ENCODE data around the gene SIPA1L3.

Gene SIPA1L3

DNA sequence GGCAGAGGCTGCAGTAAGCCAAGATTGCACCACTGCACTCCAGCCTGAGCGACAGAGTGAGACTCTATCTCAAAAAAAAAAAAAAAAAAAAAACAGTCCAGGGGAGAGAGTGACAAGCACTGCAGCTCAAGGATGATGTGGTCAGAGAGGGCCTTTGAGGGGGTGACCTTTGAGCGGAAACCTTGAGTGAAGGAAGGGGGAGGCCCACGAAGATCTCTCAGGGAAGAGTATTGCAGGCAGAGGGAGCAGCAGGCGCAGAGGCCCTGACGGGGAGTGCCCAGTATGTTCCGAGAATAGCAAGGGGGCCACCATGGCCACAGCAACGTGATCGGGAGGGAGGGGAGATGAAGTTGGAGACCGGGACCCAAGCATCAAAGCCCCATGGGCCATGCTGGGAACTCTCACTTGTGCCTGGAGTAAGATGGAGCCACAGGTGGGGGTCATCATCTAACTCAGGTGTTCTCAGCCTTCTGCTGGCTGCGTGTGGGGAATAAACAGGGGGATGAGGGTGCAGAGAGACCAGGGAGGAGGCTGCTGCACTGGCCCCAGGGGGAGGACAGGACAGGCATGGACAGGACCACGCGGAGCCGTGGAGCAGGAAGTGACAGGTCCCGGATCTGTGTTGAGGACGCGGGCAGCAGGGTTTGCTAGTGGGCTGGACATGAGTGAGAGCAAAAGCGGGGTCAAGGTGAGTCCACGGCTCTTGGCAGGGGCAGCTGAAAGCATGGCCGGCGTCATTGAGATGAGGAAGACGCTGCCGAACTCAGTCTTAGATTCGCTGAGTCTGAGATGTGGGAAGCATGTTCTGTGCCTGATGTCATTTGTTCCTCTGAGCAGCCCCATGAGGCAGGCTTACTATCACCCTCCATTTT is 256.6 kb downstream of the SIPA1L3 start:
- DNase-seq, result no peak

DNA sequence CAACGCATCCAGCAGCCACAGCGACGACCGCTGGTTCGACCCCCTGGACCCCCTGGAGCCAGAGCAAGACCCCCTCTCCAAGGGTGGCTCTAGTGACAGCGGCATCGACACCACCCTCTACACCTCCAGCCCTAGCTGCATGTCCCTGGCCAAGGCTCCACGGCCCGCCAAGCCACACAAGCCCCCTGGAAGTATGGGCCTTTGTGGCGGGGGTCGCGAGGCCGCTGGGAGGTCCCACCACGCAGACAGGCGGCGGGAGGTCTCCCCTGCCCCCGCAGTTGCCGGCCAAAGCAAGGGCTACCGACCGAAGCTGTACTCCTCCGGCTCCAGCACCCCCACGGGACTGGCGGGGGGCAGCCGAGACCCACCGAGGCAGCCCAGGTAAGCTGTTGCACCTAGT is 257.5 kb downstream of the SIPA1L3 start:
- DNase-seq, result no peak

DNA sequence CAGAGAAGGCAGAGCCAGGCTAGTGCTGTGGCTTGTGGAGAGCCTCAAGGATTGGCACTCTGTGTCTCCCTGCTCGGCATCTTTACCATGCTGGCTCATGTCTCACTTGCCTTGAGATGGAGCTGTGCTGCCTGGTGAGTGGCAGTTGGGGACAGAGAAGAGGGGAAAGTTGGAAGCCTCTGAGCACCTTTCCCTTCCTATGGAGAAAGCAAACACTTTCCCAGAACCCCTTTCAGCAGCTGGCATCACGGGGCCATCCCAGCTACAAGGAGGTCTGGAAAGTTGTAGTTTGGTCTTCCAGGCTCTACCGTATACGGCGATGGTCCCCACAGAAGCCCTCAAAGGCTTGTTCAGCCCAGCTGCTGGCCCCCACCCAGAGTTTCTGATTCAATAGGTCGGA is 258.3 kb downstream of the SIPA1L3 start:
- DNase-seq, result no peak

DNA sequence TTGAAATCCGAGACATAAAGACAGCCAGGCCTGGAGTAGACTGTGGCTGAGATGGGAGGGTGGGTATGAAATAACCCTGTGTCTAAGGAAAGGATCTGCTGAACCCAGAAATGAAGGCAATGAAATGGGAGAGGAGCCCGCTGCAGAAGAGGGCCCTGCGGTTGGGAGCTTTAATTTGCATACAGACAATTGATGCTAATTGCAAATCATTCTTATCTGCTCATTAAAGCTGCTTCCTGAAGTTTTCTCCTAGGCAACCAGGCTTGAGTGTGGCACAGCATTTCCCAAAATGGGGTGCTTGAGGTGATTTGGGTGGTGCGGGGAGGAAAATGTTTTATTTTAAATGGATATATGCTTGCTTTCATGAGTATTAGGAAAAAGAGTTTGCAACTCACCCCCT is 261.6 kb downstream of the SIPA1L3 start:
- DNase-seq, result no peak

DNA sequence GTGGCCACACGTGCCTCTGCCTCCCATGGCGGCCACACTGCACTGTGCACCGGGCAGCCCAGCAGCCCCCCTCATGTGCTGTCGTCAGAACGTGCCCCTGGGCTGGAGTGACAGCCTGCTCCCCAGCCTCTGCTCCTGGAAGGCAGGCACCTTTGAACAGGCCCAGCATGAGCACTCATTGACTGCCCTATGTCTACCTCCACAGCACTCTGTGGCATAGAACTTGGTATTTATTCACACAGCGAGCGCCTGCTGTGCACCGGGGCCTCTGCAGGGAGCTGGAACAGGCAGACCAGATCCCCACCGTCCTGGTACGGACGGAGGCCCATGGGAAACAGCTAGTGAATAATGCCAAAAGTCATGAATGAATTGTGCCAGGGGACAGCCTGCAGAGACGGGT is 263.3 kb downstream of the SIPA1L3 start:
- no peak for DNase-seq

DNA sequence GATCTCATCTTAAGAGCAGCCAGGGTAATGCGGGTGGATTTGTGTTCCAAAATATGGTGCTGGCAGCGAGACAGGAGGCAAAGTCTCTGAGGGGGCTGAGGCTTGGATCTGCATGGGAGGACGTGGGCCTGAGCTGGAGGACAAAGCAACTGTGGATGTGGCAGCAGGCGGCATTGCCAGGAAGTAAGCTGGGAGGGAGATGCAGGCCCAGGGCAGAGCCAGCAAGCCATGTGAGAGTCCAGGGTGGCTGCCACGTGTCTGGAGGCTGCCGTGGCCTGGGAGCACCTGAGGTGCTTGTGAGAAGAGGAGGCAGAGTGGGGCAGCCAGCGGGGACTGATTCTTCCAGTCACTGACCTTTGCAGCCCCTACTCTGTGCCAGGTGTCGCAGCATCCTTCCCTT is 265.0 kb downstream of the SIPA1L3 start:
- no peak for DNase-seq

DNA sequence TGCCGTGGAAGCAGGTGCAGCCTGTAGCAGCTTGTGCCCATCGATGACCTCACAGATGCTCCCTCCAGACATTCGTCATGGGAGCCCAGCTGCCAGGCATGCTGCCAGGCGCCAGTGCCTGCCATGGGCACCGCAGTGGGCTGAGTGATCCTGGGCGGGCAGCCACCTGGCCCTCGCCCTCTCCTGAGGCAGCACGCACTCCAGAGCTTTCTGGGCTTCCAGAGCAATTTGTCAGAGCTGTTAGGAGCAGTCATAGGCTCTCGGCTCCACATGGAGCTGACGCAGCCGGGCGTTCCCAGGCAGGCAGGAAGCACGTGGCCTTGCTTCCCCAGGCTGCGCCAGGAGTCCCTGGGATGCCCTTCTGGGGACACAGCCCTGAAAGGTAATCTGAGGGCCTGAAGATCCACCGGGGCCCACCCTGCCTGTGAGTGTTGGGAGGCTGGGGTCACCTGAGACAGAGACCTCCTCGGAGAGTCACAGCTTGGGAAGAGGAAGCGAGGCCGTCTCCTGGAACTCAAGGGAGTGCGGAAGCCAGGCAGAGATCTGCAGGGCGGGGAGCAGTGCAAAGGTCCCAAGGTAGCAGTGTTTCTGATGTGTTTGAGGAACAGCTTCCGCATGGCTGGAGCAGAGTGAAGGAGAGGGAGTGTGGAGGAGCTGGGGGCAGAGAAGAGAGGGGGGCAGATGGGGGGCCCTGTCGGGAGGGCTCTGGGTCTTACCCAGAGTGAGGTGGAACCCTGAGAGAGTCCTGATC is 266.5 kb downstream of the SIPA1L3 start:
- DNase-seq, result peak; percentile 10

DNA sequence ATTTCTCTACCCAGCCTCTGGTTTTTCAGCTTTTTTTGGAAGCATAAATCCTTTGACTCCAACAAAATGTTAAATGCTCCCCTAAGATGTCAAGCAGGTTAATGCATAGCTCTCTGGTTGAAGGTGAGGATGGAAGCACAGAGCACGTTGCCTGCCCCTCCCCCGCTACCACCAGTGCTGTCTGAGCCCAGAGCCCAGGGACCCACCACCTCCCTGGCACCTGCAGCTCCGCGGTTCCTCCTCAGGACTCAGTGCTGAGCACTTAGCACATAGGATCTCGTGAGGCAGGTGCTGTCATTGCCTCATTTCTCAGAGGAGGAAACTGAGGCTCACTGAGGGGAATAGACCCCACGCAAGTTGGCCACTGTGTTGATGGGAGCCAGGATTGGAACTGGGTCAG is 268.4 kb downstream of the SIPA1L3 start:
- no peak for DNase-seq

DNA sequence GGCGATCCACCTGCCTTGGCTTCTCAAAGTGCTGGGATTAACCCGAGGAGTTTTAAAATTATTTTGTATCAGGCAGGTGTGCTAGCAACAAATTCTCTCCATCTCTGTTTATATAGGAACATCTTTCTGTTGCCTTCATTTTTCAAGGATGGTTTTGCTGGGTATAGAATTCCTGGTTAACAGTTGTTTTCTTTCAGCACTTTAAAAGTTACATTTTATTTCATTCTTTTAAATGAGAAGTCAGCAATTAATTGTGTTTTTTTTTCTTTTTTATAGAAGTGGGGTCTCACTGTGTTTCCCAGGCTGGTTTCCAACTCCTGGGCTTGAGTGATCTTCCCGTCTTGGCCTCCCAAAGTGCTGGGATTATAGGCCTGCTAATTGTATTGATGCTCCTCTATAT is 273.1 kb downstream of the SIPA1L3 start:
- no peak for DNase-seq

DNA sequence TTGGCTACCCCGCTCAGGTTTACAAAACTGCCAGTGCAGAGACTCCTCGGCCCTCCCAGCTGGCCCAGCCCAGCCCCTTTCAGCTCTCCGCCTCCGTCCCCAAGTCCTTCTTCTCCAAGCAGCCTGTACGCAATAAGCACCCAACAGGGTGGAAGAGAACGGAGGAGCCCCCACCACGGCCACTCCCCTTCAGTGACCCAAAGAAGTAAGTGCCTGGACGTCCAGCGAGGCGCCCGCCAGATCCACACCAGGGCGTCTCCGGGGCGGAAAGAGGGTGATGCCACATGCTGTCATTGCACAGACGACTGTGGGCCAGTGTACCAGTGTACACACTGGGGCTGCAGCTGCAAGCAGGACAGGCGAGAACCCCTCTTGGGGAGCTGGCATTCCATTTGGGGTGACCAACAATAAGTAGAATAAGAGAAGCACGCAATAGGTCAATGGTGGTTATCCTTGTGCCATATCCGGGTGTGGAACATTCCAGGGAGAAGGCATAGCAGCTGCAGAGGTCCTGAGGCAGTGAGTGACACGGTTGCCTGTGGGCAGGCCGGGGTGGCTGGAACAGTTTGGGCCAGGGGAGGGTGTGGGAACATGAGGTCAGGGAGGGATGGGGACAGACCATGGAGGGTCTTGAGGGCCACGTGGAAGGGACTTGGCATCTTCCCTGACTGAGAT is 275.7 kb downstream of the SIPA1L3 start:
- no peak for DNase-seq

DNA sequence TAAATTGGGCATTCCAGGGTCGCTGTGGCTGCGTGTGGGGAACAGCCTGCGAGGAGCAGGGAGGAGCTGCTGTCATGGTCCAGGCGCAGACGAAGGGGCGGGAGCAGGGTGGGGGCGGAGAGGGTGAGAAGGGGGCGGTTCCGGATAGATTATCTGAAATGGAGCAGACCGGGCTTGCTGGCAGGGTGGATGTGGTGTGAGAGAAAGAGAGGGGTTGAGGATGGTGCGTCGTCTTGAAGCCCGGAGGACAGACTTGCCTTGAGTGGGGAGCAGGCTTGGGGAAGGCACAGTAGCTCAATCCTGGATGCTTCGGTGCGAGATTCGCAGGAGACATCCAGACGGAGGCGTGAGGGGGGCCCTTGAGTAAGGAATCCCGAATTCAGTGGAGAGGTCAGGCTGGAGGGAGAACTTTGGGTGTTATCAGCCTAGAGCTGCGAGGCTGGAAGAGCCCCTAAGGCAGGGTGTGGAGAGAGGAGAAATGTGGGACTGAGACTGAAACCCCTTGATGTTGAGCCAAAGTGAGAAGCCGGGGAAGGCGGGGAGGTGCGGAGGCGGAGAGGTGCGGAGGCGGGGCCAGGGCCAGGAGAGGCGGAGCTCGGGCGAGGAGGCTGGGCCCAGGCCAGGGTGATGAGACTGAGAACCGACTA is 276.4 kb downstream of the SIPA1L3 start:
- DNase-seq, result peak; percentile 11

DNA sequence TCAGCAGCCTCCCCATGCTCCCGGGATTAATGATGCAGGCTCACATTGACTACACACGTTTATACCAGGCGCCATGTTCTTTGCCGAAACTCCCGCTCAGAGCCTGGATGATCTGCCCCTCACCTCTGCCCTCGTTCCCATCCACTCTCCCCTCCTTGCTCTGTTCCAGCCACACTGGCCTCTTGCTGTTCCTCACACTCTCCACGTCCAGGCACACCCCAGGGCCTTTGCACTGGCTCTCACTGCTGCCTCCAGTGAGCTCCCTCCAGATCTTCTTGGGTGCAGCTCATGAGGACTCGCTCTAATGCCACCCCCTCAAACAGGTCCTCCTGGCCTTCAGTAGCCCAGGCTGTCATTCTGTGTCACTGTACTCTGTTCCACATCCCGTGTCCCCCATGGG is 277.8 kb downstream of the SIPA1L3 start:
- no peak for DNase-seq

DNA sequence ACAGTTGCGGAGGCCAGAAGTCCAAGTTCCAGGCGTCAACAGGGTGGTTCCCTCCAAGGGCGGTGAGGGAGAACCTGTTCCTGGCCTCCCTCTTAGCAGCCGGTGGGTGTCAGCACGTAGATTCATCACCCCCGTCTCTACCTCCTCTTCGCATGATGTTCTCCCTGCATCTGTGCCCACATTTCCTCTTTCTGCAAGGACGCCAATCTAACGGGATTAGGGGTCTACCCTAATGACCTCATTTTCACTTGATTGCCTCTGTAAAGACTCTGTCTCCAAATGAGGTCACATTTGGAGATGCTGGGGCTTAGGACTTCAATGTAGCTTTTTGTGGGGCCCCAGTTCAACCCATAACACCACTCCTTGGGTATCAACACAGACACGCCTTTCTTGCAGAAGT is 278.6 kb downstream of the SIPA1L3 start:
- DNase-seq, result no peak

DNA sequence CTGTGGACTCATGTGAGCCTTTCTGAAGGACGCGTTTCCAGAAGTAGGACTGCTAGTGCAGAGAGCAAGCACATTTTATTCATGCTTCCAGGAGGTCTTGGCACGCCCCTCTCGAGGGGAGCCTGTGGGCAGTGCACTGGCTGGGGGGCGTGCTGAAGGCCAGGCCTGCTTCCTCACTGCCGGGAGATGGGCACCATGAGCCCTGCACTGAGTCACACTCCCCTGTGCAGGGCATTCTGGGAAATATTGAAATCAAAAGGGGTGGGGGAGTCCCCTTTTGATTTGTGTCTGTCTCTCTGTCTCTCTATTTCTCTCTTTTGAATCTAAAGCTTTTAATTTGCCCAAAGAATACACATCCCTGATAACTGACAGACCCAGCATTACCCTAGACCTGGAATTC is 283.1 kb downstream of the SIPA1L3 start:
- DNase-seq, result no peak

DNA sequence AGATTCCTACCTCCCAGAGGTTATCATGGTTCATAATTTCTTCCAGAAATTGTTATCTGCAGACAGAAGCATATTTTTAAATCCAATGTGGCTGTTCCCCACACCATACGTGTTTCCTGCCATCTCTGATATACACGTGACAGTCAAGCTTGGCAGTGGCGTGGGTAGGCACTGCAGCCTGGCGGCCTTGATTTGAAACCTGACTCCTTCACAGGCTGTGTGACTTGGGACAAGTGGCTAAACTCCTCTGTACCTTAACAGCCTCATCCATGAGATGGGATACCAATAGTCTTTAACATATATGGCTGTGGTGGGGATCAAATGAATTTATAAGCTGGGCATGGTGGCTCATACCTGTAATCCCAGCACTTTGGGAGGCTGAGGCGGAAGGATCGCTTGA is 283.8 kb downstream of the SIPA1L3 start:
- no peak for DNase-seq

DNA sequence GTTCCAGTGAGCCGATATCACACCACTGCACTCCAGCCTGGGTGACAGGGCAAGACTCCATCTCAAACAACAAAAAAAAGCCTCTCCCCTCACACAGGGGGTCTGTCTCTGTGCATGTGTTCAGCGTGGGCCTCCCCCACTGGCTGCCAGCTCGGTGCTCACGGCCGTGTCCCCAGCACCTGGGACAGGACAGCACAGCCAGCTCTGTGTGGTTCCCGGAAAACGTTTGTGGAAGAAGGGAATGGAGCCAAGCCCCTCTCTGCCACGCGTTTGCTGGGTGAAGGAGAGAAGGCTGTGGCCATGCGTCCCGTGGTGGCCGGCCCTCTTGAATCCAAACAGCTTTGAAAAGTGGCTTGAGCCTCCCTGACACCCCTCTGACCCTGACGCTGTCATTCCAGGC is 284.7 kb downstream of the SIPA1L3 start:
- DNase-seq, result no peak

DNA sequence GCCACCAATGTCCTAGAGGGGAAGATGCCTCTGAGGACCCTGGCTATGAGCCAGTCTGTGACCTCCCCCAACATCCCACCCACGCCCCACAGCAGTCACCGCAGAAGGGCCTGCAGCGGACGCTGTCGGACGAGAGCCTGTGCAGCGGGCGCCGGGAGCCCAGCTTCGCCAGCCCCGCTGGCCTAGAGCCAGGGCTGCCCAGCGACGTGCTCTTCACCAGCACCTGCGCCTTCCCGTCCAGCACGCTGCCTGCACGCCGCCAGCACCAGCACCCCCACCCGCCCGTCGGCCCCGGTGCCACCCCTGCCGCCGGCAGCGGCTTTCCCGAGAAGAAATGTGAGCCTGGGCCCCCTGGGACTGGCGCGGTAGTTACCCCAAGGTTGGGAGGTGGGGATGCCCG is 286.4 kb downstream of the SIPA1L3 start:
- DNase-seq, result no peak

DNA sequence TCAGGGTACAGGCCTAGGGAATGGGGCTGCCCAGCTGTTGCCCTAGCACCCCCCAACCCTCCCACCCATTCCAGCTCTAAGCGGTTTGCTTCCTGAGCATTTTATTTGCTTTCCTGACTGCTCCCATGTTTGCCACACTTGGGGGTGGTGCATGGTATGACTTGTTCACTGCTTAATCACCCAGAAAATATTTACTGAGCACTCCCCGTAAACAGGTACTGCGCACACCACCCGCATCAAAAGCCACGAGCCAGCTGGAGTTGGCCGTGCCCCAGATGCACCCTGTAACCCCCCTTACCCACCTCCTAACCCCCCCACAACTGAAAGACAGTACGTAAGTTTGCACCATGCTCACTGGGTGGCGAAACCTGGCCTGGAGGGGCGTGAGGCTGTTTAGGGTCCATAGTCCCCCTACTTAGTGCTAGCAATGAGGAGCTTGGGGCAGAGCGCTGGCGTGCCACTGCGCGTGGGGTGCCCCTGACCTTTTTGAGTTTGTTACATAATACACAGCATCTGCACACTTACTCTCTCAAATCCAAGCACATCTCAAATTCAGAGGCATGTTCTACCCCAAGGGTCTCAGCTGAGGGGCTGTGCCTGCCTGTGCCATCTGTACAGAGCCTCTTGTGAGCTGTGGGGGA is 287.2 kb downstream of the SIPA1L3 start:
- DNase-seq, result no peak

DNA sequence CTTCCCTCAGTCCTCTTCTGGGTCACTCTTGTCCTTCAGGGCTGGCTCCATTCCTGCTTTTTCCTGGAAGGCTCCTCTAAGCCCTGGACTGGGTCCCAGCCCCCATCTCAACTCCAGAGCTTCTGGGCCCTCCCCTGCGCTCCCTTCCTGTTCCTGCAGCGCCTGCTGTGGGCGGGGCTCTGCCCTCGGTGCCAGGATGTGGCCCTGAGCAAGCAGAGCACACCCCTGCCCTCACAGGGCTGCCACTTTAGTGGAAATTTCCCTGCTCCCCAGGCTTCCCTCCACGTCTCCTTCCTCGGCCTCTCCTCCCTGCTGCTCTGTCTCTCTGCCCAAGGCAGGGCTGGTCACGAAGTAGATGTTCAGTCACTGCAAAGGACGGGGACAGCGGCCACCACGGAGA is 288.2 kb downstream of the SIPA1L3 start:
- no peak for DNase-seq

DNA sequence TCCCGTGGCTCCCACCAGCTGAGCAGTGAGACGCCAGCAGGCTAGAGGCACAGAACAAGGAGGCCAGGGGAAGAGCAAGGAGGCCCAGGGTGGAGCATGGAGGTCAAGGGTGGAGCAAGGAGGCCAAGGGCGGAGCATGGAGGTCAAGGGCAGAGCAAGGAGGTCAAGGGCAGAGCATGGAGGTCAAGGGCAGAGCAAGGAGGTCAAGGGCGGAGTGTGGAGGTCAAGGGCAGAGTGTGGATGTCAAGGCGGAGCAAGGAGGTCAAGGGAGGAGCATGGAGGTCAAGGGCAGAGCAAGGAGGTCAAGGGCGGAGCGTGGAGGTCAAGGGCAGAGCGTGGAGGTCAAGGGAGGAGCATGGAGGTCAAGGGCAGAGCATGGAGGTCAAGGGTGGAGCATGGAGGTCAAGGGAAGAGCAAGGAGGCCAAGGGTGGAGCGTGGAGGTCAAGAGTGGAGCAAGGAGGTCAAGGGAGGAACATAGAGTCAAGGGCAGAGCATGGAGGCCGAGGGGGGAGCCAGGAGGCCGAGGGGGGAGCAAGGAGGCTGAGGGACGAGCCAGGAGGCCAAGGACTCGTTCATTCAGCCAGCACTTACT is 289.3 kb downstream of the SIPA1L3 start:
- DNase-seq, result no peak

DNA sequence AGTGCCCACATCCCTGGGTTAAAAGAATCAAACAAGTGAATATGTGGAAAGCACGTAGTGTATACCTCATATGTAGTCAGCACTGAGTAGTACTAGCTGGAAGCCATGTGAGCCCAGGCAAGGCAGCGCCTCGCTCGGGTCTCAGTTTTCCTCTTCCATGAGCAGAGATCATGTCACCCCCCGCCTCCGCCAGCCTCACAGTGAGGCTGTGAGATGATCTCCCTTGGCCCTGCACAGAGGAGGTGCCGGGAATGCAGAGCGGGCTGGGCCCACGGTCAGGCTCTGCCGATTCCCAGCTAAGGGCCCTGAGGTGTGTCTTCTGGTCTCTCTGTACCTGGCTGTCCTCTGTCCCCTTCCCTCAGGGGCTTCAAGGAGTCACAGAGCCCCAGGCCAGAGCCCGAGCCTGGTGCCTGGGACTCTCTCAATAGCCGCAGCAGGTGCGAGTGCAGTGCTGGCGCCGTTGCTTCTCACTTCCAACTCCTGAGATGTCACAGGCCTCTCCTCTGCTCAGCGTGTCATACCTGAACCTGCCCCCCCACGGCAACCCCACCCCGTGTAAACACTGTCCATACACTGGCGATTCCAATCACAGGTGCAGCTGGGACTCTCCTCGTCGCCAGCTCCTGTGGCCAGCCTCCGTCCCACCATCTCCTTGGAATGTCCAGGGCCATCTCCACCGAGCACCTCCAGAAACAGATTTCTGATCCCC is 290.1 kb downstream of the SIPA1L3 start:
- DNase-seq, result no peak

Measured in fibroblast of upper back skin (primary cell).